Uterus (tissue), 2 donors: ENCODE results near the gene SQOR.

Source experiments
- POLR2A ChIP-seq, 2 donors: fragments of 450-650 bp; IDR thresholded peaks; one replicate each; pipeline ENCODE4 v1.6.1; 2016; ENCODE audit warnings: antibody characterized with exemption in 2 of 2, mild to moderate bottlenecking in 1 of 2, moderate library complexity in 1 of 2
- TF ChIP-seq, protein P1 (sequence below), 4 experiments: fragments of 200-600 bp in 2 of 4; fragments of 450-650 bp in 2 of 4; sonication (generic) in 2 of 4; IDR thresholded peaks; one replicate each; pipeline ENCODE4 v1.5.1; 2016 to 2019; ENCODE audit warnings: antibody characterized with exemption in 4 of 4, mild to moderate bottlenecking in 2 of 4, moderate library complexity in 1 of 4

GRCh38 chr15:45647828-45648227 lies 13.0 kb downstream of the SQOR start:
- TF ChIP-seq, protein P1, sequence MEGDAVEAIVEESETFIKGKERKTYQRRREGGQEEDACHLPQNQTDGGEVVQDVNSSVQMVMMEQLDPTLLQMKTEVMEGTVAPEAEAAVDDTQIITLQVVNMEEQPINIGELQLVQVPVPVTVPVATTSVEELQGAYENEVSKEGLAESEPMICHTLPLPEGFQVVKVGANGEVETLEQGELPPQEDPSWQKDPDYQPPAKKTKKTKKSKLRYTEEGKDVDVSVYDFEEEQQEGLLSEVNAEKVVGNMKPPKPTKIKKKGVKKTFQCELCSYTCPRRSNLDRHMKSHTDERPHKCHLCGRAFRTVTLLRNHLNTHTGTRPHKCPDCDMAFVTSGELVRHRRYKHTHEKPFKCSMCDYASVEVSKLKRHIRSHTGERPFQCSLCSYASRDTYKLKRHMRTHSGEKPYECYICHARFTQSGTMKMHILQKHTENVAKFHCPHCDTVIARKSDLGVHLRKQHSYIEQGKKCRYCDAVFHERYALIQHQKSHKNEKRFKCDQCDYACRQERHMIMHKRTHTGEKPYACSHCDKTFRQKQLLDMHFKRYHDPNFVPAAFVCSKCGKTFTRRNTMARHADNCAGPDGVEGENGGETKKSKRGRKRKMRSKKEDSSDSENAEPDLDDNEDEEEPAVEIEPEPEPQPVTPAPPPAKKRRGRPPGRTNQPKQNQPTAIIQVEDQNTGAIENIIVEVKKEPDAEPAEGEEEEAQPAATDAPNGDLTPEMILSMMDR (IDR thresholded peaks at IDR 0.05), result no peak
- no peak for TF ChIP-seq POLR2A (IDR thresholded peaks at IDR 0.05)
